Measurements from ENCODE around the gene RPL4. TPM values are rescaled to one million over a fixed set of nuclear protein-coding genes. Genes with fewer than 3 reads are reported as not detected.

RPL4 gene
- total and polyA plus RNA-seq, 9 of the 15 experiments (the other 6 are each of a cell fraction or from before 2014, with no cell fraction given), result 2,055 to 7,760 (median 5,069) TPM

DNA sequence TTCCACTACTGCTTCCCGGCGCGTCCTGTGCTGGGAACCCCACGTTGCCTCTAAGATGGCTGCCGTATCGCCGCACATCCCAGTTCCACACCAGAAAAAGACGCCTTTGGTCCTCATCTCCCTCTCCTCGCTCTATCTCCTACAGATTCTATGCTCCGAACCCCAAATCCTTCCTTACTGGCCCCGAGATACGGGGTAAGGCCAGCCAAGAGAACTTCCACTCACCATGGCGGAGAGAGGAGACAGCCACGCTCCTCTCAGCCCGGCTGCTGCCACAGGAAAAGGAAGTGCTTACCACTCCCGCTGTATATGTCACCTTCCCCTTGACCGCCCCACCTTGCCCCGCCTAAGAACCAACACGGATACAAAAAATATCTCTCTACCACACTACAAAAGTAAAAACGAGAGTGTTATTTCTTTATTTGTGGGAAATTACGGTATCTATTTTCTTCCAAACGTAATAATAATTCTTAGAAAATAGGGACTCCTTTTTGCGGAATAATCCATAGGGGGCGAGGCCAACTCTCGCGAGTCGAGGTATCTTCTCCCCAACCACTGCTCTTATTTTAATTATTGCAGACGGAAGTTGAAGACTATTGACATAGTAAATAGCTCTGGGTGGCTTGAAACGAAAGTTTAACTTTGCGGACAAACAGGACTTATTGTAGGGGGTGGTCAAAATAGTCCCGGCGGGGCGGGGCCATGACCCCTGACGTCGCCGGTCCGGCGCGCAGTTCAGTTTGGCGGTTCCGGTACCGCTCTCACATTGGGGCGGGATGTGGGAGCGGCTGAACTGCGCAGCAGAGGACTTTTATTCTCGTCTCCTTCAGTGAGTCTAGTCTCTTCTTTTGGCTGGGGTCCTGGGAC, at the start of gene RPL4, which contains the start of gene ZWILCH (continued):
- TF ChIP-seq ZFX (CRISPR knock-in tag; IDR thresholded peaks at IDR 0.05), result no peak
- TF ChIP-seq, protein P1, sequence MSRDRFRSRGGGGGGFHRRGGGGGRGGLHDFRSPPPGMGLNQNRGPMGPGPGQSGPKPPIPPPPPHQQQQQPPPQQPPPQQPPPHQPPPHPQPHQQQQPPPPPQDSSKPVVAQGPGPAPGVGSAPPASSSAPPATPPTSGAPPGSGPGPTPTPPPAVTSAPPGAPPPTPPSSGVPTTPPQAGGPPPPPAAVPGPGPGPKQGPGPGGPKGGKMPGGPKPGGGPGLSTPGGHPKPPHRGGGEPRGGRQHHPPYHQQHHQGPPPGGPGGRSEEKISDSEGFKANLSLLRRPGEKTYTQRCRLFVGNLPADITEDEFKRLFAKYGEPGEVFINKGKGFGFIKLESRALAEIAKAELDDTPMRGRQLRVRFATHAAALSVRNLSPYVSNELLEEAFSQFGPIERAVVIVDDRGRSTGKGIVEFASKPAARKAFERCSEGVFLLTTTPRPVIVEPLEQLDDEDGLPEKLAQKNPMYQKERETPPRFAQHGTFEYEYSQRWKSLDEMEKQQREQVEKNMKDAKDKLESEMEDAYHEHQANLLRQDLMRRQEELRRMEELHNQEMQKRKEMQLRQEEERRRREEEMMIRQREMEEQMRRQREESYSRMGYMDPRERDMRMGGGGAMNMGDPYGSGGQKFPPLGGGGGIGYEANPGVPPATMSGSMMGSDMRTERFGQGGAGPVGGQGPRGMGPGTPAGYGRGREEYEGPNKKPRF (IDR thresholded peaks at IDR 0.05; ENCODE audit: low read depth, low read length), result no peak
- TF ChIP-seq STAT5B (CRISPR knock-in tag; IDR thresholded peaks at IDR 0.05), result no peak
- no peak; the same call in 1 of the 2 replicates for TF ChIP-seq RNF2 (IDR thresholded peaks at IDR 0.05)
- TF ChIP-seq ZNF507 (tag; conservative IDR thresholded peaks at IDR 0.05), result no peak
- peak; percentile 57 for TF ChIP-seq MBD2 (IDR thresholded peaks at IDR 0.05; ENCODE audit: borderline replicate concordance, low read depth)
- TF ChIP-seq PHTF2 (CRISPR knock-in tag; IDR thresholded peaks at IDR 0.05), result no peak
- peak; percentile 44 for TF ChIP-seq TAL1 (IDR thresholded peaks at IDR 0.05)
- 0 out of 2 replicates have a peak, but pooled peaks have one; percentile 20 for TF ChIP-seq JUND (IDR thresholded peaks at IDR 0.05; ENCODE audit: borderline replicate concordance, low read depth, low read length)
- peak; percentile 46; the same call in 1 of the 3 replicates for TF ChIP-seq JUND (tag; IDR thresholded peaks at IDR 0.05; ENCODE audit: borderline replicate concordance, low read depth, low read length)
- TF ChIP-seq ZNF668 (CRISPR knock-in tag; IDR thresholded peaks at IDR 0.05), result no peak
- TF ChIP-seq RHOXF2B (CRISPR knock-in tag; conservative IDR thresholded peaks at IDR 0.05), result no peak
- TF ChIP-seq E2F4 (CRISPR knock-in tag; IDR thresholded peaks at IDR 0.05; ENCODE audit: low read depth), result no peak
- no peak for TF ChIP-seq ZNF444 (CRISPR knock-in tag; IDR thresholded peaks at IDR 0.05)
- no peak for TF ChIP-seq PHF21A (IDR thresholded peaks at IDR 0.05; ENCODE audit: borderline replicate concordance, low read depth)
- TF ChIP-seq TEAD2 (tag; IDR thresholded peaks at IDR 0.05), result no peak
- TF ChIP-seq SMAD1 (IDR thresholded peaks at IDR 0.05; ENCODE audit: low read depth, low read length, partially characterized antibody), result peak; percentile 91
- no peak for TF ChIP-seq ZBTB1 (CRISPR knock-in tag; IDR thresholded peaks at IDR 0.05; ENCODE audit: borderline replicate concordance, low read depth)
- 0 out of 2 replicates have a peak, but pooled peaks have one; percentile 21 for TF ChIP-seq ZBTB7A (IDR thresholded peaks at IDR 0.05; ENCODE audit: borderline replicate concordance, control insufficient read depth, low read depth, low read length)
- TF ChIP-seq, protein P2, sequence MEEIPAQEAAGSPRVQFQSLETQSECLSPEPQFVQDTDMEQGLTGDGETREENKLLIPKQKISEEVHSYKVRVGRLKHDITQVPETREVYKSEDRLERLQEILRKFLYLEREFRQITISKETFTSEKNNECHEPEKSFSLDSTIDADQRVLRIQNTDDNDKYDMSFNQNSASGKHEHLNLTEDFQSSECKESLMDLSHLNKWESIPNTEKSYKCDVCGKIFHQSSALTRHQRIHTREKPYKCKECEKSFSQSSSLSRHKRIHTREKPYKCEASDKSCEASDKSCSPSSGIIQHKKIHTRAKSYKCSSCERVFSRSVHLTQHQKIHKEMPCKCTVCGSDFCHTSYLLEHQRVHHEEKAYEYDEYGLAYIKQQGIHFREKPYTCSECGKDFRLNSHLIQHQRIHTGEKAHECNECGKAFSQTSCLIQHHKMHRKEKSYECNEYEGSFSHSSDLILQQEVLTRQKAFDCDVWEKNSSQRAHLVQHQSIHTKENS (CRISPR knock-in tag; IDR thresholded peaks at IDR 0.05), result no peak
- TF ChIP-seq, protein P3, sequence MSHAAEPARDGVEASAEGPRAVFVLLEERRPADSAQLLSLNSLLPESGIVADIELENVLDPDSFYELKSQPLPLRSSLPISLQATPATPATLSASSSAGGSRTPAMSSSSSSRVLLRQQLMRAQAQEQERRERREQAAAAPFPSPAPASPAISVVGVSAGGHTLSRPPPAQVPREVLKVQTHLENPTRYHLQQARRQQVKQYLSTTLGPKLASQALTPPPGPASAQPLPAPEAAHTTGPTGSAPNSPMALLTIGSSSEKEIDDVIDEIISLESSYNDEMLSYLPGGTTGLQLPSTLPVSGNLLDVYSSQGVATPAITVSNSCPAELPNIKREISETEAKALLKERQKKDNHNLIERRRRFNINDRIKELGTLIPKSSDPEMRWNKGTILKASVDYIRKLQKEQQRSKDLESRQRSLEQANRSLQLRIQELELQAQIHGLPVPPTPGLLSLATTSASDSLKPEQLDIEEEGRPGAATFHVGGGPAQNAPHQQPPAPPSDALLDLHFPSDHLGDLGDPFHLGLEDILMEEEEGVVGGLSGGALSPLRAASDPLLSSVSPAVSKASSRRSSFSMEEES (CRISPR knock-in tag; IDR thresholded peaks at IDR 0.05), result no peak
- no peak for TF ChIP-seq MTA2 (IDR thresholded peaks at IDR 0.05; ENCODE audit: low read depth)
- no peak for TF ChIP-seq NR2F6 (CRISPR knock-in tag; IDR thresholded peaks at IDR 0.05)
